ENCODE results near the gene CYP4F2.
"Not testable (repeated sequence)": the region's sequence is repeated elsewhere in the genome, so short reads cannot be mapped to it uniquely, and the experiment has no call there.

The CYP4F2 gene

GRCh38 chr19:15897738-15898276 is at the start of gene CYP4F2:
Gene CYP4F2 (minus strand): TSS chr19:15898074. CDS start chr19:15897611, 463 bp downstream.
- DNase-seq: no peak

- DNase-seq: no peak
Measured at GRCh38 chr19:15945301-15945700, 47.4 kb upstream of the CYP4F2 start.

GRCh38 chr19:15944401-15944800 is 46.5 kb upstream of the CYP4F2 start:
- DNase-seq: no peak

- no peak for DNase-seq
Measured at GRCh38 chr19:15937771-15938170, 39.9 kb upstream of the CYP4F2 start.

- DNase-seq: no peak
Measured at GRCh38 chr19:15936950-15937349, 39.1 kb upstream of the CYP4F2 start.

GRCh38 chr19:15936173-15936572 is 38.3 kb upstream of the CYP4F2 start:
- no peak for DNase-seq

GRCh38 chr19:15935167-15935702 is 37.4 kb upstream of the CYP4F2 start:
- no peak for DNase-seq

- DNase-seq: no peak
Measured at GRCh38 chr19:15934332-15935078, 36.6 kb upstream of the CYP4F2 start, which contains the start of gene CYP4F11. Gene CYP4F11 (minus strand): TSS chr19:15934529. CDS start chr19:15934408, 121 bp downstream.

- DNase-seq: not testable (repeated sequence)
Measured at GRCh38 chr19:15933761-15934331, 36.0 kb upstream of the CYP4F2 start.

GRCh38 chr19:15928321-15928720 is 30.4 kb upstream of the CYP4F2 start:
- DNase-seq: no peak

GRCh38 chr19:15926484-15926883 is 28.6 kb upstream of the CYP4F2 start:
- no peak for DNase-seq

- DNase-seq: no peak
Measured at GRCh38 chr19:15923702-15924101, 25.8 kb upstream of the CYP4F2 start.

GRCh38 chr19:15922021-15922420 is 24.1 kb upstream of the CYP4F2 start:
- DNase-seq: no peak

GRCh38 chr19:15919243-15919642 is 21.4 kb upstream of the CYP4F2 start:
- DNase-seq: no peak

- no peak for DNase-seq
Measured at GRCh38 chr19:15915109-15915508, 17.2 kb upstream of the CYP4F2 start.

GRCh38 chr19:15913830-15914229 is 16.0 kb upstream of the CYP4F2 start:
- DNase-seq: no peak

- DNase-seq: no peak
Measured at GRCh38 chr19:15913384-15913783, 15.5 kb upstream of the CYP4F2 start.

- no peak for DNase-seq
Measured at GRCh38 chr19:15911599-15912235, 13.8 kb upstream of the CYP4F2 start.

GRCh38 chr19:15905026-15905425 is 7.2 kb upstream of the CYP4F2 start:
- no peak for DNase-seq

- DNase-seq: not testable (repeated sequence)
Measured at GRCh38 chr19:15902898-15903297, 5.0 kb upstream of the CYP4F2 start.

GRCh38 chr19:15902254-15902653 is 4.4 kb upstream of the CYP4F2 start:
- no peak for DNase-seq

GRCh38 chr19:15900504-15900903 is 2.6 kb upstream of the CYP4F2 start:
- DNase-seq: no peak

GRCh38 chr19:15900032-15900431 is 2.2 kb upstream of the CYP4F2 start:
- DNase-seq: not testable (repeated sequence)
